GM18505 (cell line): ENCODE measurements around the gene IGHMBP2.
"Not testable (repeated sequence)": the region's sequence is repeated elsewhere in the genome, so short reads cannot be mapped to it uniquely, and the experiment has no call there.

Experiments
- ATAC-seq: cut with Tn5 transposase; IDR thresholded peaks from one replicate; pipeline ENCODE4 v1.9.1; 2021; ENCODE audit not compliant: unreplicated experiment
- POLR2A ChIP-seq: IDR thresholded peaks from 4 replicates; pipeline ENCODE4 v1.6.1; 2011; ENCODE audit warnings: borderline replicate concordance; ENCODE audit not compliant: insufficient read depth, insufficient read length; ENCODE audit errors: extremely low read depth

Gene IGHMBP2

DNA sequence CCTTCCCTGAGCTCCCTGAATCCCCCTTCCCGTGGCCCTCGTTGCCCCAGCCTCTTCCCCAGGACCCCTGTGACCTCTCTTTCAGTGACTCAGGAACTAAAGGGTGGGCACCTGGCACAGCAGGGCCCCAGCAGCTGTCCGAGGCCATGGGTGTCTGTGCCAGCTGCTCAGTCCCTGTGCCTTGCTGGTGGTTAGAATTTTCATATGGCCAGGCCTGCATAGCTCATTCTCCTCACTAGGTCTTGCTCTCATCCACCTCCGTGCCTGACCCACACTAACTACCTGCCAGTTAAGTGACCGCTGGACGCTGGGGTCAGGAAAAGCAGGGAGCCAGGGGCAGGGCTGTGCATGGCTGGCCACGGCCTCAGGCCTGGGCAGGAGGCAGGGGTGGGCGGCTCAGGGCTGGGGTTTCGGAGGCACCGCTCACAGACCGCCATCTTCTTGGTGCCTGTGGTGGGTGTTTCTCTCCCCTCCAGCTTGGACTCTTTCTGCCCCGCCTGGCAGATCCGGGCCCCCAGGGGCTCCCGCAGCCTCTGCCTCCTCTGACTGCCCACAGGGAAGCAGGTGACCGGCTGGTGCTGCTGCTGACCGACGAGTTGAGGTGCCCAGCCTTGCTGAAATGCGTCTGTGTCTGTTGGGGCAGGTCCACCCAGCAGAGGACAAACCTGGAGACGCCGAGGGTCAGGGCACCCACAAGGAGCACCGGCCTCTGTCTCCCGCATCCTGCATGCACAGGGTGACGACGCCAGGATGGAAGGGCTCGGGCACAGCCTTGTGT, 56.8 kb downstream of the IGHMBP2 start:
- no peak for ATAC-seq
- no peak for TF ChIP-seq POLR2A

- ATAC-seq: no peak
- no peak for TF ChIP-seq POLR2A
Measured at GRCh38 chr11:68961245-68961644, 57.6 kb downstream of the IGHMBP2 start.

GRCh38 chr11:68962527-68963250, 59.0 kb downstream of the IGHMBP2 start:
- TF ChIP-seq POLR2A: no peak
- ATAC-seq: no peak

GRCh38 chr11:68963779-68964178, 60.1 kb downstream of the IGHMBP2 start:
- no peak for ATAC-seq
- no peak for TF ChIP-seq POLR2A

GRCh38 chr11:68965901-68966853, 62.5 kb downstream of the IGHMBP2 start:
- no peak for ATAC-seq
- TF ChIP-seq POLR2A: no peak

DNA sequence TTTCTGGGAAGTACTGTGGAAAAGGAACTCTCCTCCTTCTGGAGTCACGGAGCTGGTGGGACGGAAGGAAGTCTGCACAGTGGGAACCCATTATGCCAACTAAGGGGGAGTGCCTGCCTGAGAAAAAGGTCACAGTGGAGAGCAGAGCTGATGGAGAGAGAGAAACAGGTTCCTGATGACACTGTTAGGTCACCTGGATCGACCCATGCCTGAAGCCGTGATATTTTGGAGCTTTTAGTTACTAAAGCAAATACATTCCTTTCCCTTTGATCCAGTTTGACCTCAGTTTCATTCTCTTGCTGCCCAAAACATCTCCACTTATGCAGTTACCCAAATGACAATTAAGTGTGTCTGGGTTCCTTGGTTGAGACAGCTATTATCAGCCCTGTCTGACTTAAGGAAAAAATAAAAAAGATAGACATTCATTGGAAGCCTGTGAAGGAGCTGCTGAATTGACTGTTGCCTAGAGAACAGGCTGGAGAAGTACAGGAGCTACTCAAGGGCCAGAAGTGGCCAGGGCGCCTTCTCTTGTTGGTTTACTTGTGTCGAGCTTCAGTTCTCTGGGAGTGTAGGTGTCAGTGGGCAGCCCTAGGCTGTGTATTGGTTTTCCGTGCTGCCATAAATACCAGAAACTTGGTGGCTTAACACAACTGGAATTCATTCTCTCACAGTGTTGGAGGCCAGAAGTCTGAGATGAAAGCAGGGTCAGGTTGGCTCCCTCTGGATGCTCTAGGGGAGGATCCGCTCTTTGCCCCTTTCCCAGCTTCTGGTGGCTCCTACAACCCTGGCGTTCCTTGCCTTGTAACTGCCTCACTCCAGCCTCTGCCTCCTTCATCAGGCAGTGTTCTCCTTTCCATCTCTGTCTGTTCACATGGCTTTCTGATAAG, 63.4 kb downstream of the IGHMBP2 start:
- TF ChIP-seq POLR2A: no peak

DNA sequence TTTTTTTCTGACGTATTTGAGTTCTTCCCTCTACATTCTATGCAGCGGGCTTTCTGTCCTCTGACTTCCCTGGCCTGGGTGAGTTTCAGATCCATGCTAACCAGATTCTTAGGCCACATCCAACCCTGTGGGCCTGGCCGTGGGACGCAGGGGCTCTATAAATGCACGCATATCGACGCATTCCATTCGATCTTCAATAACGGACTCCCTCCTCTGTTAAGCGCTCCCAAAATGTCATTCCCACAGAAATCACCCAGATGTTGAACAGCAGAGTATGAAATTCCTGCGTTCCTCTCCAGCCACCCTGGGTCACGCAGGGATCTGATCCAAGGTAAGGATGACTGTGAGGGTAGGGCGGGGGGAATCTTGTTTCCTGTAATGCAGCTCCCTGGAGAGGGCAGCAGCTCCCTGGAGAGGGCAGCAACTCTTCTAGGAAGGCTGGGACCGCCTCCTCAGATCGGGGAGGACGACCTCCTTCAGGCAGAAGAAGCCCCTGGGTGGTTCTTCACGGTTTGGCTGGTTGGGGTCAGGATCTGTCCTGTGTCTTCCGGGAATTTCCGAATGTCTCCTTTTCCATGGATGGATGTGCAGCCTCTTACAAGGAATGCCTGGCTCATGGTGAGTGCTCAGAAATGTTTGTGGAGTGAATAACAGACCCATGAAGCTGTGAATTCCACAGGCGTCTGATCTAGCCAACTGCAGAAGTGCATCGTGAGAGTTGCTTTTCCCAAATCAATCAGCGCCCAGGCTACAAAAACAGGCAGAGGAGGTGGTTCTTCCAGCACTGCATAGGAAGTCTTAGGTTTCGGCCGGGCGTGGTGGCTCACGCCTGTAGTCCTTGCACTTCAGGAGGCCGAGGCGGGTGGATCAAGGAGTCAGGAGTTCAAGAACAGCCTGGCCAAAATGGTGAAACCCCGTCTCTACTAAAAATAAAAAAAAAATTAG, 64.9 kb downstream of the IGHMBP2 start:
- no peak for TF ChIP-seq POLR2A
- no peak for ATAC-seq

More for the DNA sequence above, 63.4 kb downstream of the IGHMBP2 start:
- ATAC-seq: no peak

- ATAC-seq: no peak
- no peak for TF ChIP-seq POLR2A
Measured at GRCh38 chr11:68969386-68969785, 65.7 kb downstream of the IGHMBP2 start.

- no peak for TF ChIP-seq POLR2A
Measured at GRCh38 chr11:68970921-68971636, 67.4 kb downstream of the IGHMBP2 start.

DNA sequence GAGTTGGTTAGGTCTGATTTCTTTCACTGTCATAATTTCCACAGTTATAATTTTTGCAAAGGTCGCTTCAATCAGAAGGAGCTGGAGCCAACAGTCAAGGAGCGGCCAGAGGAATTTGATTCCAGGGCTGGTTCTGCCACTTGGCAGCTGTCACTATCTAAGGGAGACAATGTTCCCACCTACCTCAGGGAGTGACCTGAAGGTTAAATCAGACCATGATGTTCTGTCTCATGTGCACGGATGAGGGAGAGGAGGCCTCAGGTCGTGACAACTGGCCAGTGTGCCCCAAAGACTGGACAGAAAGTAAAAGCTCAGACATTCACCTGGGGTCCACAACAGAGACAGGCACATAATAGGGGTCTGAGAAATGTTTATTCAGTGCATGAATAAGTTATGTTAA, 69.5 kb downstream of the IGHMBP2 start:
- no peak for TF ChIP-seq POLR2A
- no peak for ATAC-seq

More at GRCh38 chr11:68970921-68971636, 67.4 kb downstream of the IGHMBP2 start:
- no peak for ATAC-seq

GRCh38 chr11:68973706-68974105, 70.0 kb downstream of the IGHMBP2 start:
- ATAC-seq: not testable (repeated sequence)
